ENCODE results near the gene GDI1.
A peak's percentile ranks its signal among the peaks of the same experiment; 100 is the strongest.

GDI1 gene

DNA sequence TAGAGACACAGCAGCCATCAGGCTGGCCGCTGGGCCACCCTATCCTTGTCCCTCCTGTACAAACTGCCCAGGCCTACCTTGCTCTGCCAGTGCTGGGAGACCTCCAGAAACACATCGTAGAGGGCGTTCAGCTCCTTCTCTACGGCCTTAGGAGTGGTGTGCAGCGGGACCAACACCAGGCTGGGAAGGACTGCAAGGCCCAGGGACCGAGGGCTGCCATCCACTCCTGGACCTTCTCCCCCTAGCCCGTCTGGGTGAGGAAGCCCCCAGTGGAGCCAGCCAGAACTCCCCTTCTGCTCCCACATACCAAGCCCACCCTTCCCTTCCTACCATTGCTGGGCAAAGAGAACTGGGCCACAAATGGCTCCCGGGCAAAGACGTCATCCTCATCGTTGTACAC, 33.8 kb upstream of the GDI1 start:
- CTCF ChIA-PET = no interaction called here

DNA sequence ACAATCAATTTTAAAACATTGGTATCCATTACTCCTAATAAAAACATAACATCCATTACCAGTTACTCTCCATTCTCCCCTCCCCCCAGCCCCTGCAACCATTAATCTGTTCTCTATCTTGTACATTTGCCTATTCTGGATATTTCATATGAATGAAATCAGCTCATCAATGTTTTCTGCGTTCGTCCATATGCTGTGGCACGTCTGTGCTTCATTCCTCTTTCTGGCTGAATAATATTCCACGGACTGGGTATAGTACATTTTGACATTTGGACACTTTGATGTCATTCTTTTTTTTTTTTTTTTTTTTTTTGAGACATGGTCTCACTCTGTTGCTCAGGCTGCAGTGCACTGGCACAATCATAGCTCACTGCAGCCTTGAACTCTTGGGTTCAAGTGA, 33.1 kb upstream of the GDI1 start:
- ChIA-PET POLR2A (no interaction called here), CTCF (no interaction called here)
- TF ChIP-seq, protein P1, sequence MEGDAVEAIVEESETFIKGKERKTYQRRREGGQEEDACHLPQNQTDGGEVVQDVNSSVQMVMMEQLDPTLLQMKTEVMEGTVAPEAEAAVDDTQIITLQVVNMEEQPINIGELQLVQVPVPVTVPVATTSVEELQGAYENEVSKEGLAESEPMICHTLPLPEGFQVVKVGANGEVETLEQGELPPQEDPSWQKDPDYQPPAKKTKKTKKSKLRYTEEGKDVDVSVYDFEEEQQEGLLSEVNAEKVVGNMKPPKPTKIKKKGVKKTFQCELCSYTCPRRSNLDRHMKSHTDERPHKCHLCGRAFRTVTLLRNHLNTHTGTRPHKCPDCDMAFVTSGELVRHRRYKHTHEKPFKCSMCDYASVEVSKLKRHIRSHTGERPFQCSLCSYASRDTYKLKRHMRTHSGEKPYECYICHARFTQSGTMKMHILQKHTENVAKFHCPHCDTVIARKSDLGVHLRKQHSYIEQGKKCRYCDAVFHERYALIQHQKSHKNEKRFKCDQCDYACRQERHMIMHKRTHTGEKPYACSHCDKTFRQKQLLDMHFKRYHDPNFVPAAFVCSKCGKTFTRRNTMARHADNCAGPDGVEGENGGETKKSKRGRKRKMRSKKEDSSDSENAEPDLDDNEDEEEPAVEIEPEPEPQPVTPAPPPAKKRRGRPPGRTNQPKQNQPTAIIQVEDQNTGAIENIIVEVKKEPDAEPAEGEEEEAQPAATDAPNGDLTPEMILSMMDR (IDR thresholded peaks at IDR 0.05; ENCODE audit: control extremely low read depth, extremely low read depth, low read depth, missing control alignments) = no peak
- DNase-seq (ENCODE audit: extremely low spot score) = no peak

More for the DNA sequence above, 33.8 kb upstream of the GDI1 start:
- no peak for DNase-seq (ENCODE audit: extremely low spot score)
- POLR2A ChIA-PET = no interaction called here
- TF ChIP-seq, protein P1 (IDR thresholded peaks at IDR 0.05; ENCODE audit: control extremely low read depth, extremely low read depth, low read depth, missing control alignments) = no peak

DNA sequence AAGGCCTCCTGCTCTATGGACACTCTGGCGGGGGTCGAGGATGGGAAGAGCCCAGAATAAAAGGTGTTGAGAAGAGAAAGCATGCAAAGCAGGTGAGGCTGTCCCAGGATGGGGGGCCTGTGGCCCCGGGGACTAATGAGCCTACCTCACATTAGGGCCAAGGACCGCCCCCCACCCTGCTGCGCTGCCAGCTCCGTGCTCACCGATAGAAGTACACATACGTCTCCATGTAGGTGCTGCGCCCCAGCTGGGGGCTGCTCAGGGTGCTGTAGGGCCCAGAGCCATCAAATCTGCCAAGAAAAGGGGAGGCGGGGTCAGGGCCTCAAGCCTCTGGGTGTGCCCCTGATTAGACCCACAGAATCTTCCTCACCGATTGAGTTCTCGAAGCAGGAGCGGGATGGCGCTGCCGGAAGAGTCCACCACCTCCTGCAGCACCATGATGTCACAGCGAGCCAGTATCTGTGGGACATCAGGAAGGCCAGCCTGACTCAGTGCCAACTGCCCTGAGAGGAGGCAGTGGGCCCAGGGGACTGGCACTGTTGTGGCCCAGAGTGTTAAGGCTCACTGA, 32.2 kb upstream of the GDI1 start:
- no peak for DNase-seq (ENCODE audit: extremely low spot score)
- POLR2A ChIA-PET = no interaction called here
- CTCF ChIA-PET = no interaction called here
- TF ChIP-seq, protein P1 (IDR thresholded peaks at IDR 0.05; ENCODE audit: control extremely low read depth, extremely low read depth, low read depth, missing control alignments) = no peak

DNA sequence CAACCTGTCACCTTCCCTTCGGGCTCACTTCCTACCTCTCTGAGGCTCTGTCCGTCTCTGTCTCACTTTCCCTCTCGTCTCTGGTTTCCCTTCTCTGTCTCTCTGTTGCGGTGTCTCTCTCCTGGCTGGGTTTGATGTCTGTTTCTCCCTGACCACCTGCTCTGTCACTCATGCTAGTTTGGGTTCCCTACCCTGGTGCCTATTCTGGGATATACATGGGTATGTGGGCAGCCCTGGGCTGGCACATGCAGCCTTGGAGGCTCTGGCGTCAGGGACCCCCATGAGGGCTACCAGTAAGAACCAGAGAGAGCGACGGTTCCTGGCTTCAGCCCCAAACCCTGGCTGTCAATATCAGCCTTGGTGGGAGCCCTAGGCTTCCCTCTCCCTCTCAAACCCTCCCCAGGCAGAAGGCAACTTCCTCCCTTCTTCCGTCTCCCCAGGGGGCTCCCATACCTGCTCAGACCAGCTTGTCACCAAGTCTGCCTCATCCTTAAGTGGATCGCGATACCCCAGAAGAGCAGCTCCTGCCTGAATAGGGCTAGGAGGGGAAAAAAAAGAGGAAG, 28.2 kb upstream of the GDI1 start:
- POLR2A ChIA-PET = no interaction called here
- TF ChIP-seq, protein P1 (IDR thresholded peaks at IDR 0.05; ENCODE audit: control extremely low read depth, extremely low read depth, low read depth, missing control alignments) = no peak
- CTCF ChIA-PET = no interaction called here
- DNase-seq (ENCODE audit: extremely low spot score) = no peak

DNA sequence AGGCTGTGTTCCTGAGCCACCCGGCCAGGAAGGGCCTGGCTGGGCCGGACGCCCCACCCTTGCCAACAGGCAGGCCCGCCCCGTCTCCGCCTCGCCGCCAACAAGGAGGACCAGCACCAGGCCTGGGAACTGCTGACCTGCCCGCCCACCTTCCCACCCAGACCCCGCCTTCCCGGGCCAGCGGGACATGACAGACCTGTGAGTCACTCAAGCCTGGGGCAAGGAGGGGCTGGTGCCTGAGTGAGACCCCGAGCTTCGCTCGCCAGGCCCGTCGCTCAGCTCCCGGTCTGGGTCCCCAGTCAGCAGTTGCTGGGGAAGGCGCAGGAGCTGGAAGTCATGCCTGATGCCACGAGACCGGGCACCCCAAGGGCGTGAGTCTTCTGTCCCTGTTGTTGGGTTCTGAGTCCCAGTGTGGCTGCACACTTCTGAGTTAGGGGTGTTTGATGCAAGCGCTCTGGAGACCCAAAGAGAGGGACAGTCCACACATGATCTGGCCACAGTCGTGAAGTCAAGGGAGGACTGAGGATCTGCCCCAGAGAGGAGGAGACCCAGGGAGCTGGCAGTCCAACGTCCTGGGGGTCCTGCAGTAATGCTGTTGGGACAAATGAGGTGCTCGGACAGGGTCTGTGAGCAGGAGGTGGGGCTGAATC, 27.6 kb upstream of the GDI1 start, which contains the start of gene DNASE1L1:
Gene DNASE1L1 (minus strand): TSS at position 33 of the 650 bp plus-strand sequence. CDS start 3,686 bp downstream, outside the sequence.
- DNase-seq (ENCODE audit: extremely low spot score) = peak; percentile 75
- POLR2A ChIA-PET = no interaction called here

DNA sequence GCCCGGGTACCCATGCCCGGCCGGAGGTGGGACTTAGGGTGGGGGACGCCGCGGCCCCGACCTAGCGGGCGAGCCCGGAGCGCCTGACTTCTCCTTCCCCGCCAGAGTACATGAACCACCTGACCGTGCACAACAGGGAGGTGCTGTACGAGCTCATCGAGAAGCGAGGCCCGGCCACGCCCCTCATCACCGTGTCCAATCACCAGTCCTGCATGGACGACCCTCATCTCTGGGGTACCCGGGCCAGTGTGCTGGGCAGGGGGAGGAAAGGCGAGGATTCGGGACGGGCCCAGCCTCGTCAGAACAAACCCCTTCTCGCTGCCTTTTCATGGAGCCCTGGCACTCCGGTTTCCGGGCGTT, 25.0 kb upstream of the GDI1 start:
- TF ChIP-seq, protein P1 (IDR thresholded peaks at IDR 0.05; ENCODE audit: control extremely low read depth, extremely low read depth, low read depth, missing control alignments) = no peak
- POLR2A ChIA-PET = interaction anchor here (1.0 kb wide), 1 partner anchor 12 kb away, joined by 3 read pairs; no protein-coding TSS in a partner anchor
- DNase-seq (ENCODE audit: extremely low spot score) = peak; percentile 72
- CTCF ChIA-PET = interaction anchor here (1.3 to 2.4 kb wide), 4 partner anchors 9 to 39 kb away, joined by 3 to 12 read pairs (median 4); partner anchors contain the start of genes ATP6AP1 and RPL10

More for the DNA sequence above, 27.6 kb upstream of the GDI1 start, which contains the start of gene DNASE1L1:
- CTCF ChIA-PET = no interaction called here
- TF ChIP-seq, protein P1 (IDR thresholded peaks at IDR 0.05; ENCODE audit: control extremely low read depth, extremely low read depth, low read depth, missing control alignments) = no peak

All from GM10248 (cell line).